ENCODE measurements around the gene PPP2R5D.
A peak's percentile ranks its signal among the peaks of the same experiment; 100 is the strongest.
"Not testable (repeated sequence)": the region's sequence is repeated elsewhere in the genome, so short reads cannot be mapped to it uniquely, and the experiment has no call there.

Gene PPP2R5D

GRCh38 chr6:42996513-42996912 lies 12.1 kb downstream of the PPP2R5D start:
- DNase-seq: no peak

GRCh38 chr6:42998205-42998604 lies 13.8 kb downstream of the PPP2R5D start:
- not testable (repeated sequence) for DNase-seq

GRCh38 chr6:43001843-43002242 lies 17.5 kb downstream of the PPP2R5D start:
- no peak for DNase-seq

- no peak for DNase-seq
Measured at GRCh38 chr6:43005844-43006243, 21.5 kb downstream of the PPP2R5D start.

- DNase-seq: no peak
Measured at GRCh38 chr6:43006251-43006650, 21.9 kb downstream of the PPP2R5D start.

GRCh38 chr6:43007126-43007525 lies 22.8 kb downstream of the PPP2R5D start:
- DNase-seq: no peak

- peak; percentile 72 for DNase-seq
Measured at GRCh38 chr6:43009124-43009523, 24.8 kb downstream of the PPP2R5D start.

- DNase-seq: no peak
Measured at GRCh38 chr6:43011207-43011606, 26.8 kb downstream of the PPP2R5D start.

GRCh38 chr6:43012364-43012763 lies 28.0 kb downstream of the PPP2R5D start:
- DNase-seq: no peak

- peak; percentile 60 for DNase-seq
Measured at GRCh38 chr6:43013097-43013842, 28.9 kb downstream of the PPP2R5D start.

GRCh38 chr6:43013843-43014433 lies 29.6 kb downstream of the PPP2R5D start, which contains the start of the genes KLHDC3 and MEA1:
KLHDC3 (plus strand) TSS chr6:43014249; CDS start chr6:43017193, 2,944 bp downstream.
MEA1 (minus strand) TSS chr6:43013946; CDS start chr6:43013813, 133 bp downstream.
- peak; percentile 100 for DNase-seq

- DNase-seq: no peak
Measured at GRCh38 chr6:43014434-43014909, 30.1 kb downstream of the PPP2R5D start.

GRCh38 chr6:43016176-43016942 lies 32.0 kb downstream of the PPP2R5D start:
- no peak for DNase-seq

GRCh38 chr6:43016943-43017334 lies 32.6 kb downstream of the PPP2R5D start:
- no peak for DNase-seq

GRCh38 chr6:43019152-43019551 lies 34.8 kb downstream of the PPP2R5D start:
- DNase-seq: no peak

GRCh38 chr6:43020052-43020705 lies 35.8 kb downstream of the PPP2R5D start:
- DNase-seq: no peak

- peak; percentile 89 for DNase-seq
Measured at GRCh38 chr6:43020847-43021246, 36.5 kb downstream of the PPP2R5D start.

GRCh38 chr6:43021270-43022047 lies 37.1 kb downstream of the PPP2R5D start, which contains the start of gene RRP36:
RRP36 (plus strand) TSS chr6:43021623; CDS start chr6:43021655, 32 bp downstream.
- peak; percentile 88 for DNase-seq

- no peak for DNase-seq
Measured at GRCh38 chr6:43024436-43024835, 40.1 kb downstream of the PPP2R5D start.

- DNase-seq: no peak
Measured at GRCh38 chr6:43026365-43026764, 42.0 kb downstream of the PPP2R5D start.

GRCh38 chr6:43029120-43029519 lies 44.8 kb downstream of the PPP2R5D start:
- no peak for DNase-seq

GRCh38 chr6:43032326-43032725 lies 48.0 kb downstream of the PPP2R5D start:
- no peak for DNase-seq
